HepG2 (cell line): ENCODE results near the gene RABL6. TPM values are rescaled to one million over a fixed set of nuclear protein-coding genes. Genes with fewer than 3 reads are reported as not detected.

Source experiments
- CENPX ChIP-seq: sonication (generic); formaldehyde crosslinking; IDR thresholded peaks from 2 replicates; pipeline ENCODE4 v1.9.0; 2021; ENCODE audit warnings: mild to moderate bottlenecking, missing genetic modification reagents, moderate library complexity
- CREM ChIP-seq, 2 experiments: sonication (generic) in 1 of 2; formaldehyde crosslinking in 1 of 2; IDR thresholded peaks; 2 replicates each; pipeline versions ENCODE4 v1.4.0 to v1.6.1; 2016 to 2020; ENCODE audit warnings: antibody characterized with exemption in 1 of 2, mild to moderate bottlenecking in 1 of 2, missing genetic modification reagents in 1 of 2
- EEA1 ChIP-seq: sonication (generic); formaldehyde crosslinking; IDR thresholded peaks from 2 replicates; pipeline ENCODE4 v1.5.1; 2020; ENCODE audit warnings: mild to moderate bottlenecking, missing genetic modification reagents, borderline replicate concordance
- HNRNPLL ChIP-seq: fragments of 200-400 bp; formaldehyde crosslinking; IDR thresholded peaks from 2 replicates; pipeline ENCODE4 v1.6.1; 2017; ENCODE audit warnings: mild to moderate bottlenecking, low read depth, low read length; ENCODE audit not compliant: poor library complexity, severe bottlenecking
- HOXD1 ChIP-seq: sonication (generic); formaldehyde crosslinking; IDR thresholded peaks from 2 replicates; pipeline ENCODE4 v1.5.0; 2020; ENCODE audit warnings: missing genetic modification reagents
- KDM6A ChIP-seq: IDR thresholded peaks from 2 replicates; pipeline ENCODE4 v1.6.1; 2016; ENCODE audit warnings: low read depth
- MED13 ChIP-seq: sonication (generic); formaldehyde crosslinking; IDR thresholded peaks from 2 replicates; pipeline ENCODE4 v1.5.0; 2020; ENCODE audit warnings: missing genetic modification reagents
- MIER2 ChIP-seq: IDR thresholded peaks from 2 replicates; pipeline ENCODE4 v1.6.1; 2016; ENCODE audit warnings: missing biosample characterization, missing genetic modification reagents
- ZNF441 ChIP-seq: sonication (generic); formaldehyde crosslinking; IDR thresholded peaks from 2 replicates; pipeline ENCODE4 v1.7.0; 2021; ENCODE audit warnings: missing genetic modification reagents, borderline replicate concordance
- ZNF501 ChIP-seq: sonication (generic); formaldehyde crosslinking; IDR thresholded peaks from 2 replicates; pipeline ENCODE4 v1.5.1; 2020; ENCODE audit warnings: mild to moderate bottlenecking, moderate library complexity, missing genetic modification reagents
- ZNF589 ChIP-seq: sonication (generic); formaldehyde crosslinking; conservative IDR thresholded peaks from 2 replicates; pipeline ENCODE4 v1.8.0; 2022; ENCODE audit warnings: mild to moderate bottlenecking, moderate library complexity, missing genetic modification reagents
- polyA plus RNA-seq, 8 experiments: library from polyadenylated mRNA; depleted of rRNA in 3 of 8; stranded (reverse) in 7 of 8; unstranded in 1 of 8; fragments of >200 nt; fragmentation: Illumina TruSeq in 4 of 8; extraction: Trizol in 4 of 8; gene quantifications; 2 replicates each; pipeline versions ENCODE4 v1.2.1 to v1.2.3, GENCODE V29; 2011 to 2016; ENCODE audit warnings: low read depth in 4 of 8, missing spikeins in 1 of 8, mixed read lengths in 1 of 8; ENCODE audit not compliant: insufficient read depth in 1 of 8
- total RNA-seq, 5 experiments: library from RNA; depleted of rRNA; stranded (reverse); fragments of >200 nt; fragmentation: Illumina TruSeq; extraction: Trizol; gene quantifications; 2 replicates each; pipeline ENCODE4 v1.2.3, GENCODE V29; 2016; ENCODE audit warnings: low read depth in 1 of 5
- TF ChIP-seq, protein P1 (sequence below): sonication (generic); formaldehyde crosslinking; IDR thresholded peaks from 2 replicates; pipeline ENCODE4 v1.4.0; 2020; ENCODE audit warnings: missing genetic modification reagents
- TF ChIP-seq, protein P2 (sequence below): sonication (generic); formaldehyde crosslinking; IDR thresholded peaks from 2 replicates; pipeline ENCODE4 v1.4.0; 2020; ENCODE audit warnings: missing genetic modification reagents
- TF ChIP-seq, protein P3 (sequence below): fragments of 450-650 bp; IDR thresholded peaks from 2 replicates; pipeline ENCODE4 v1.6.1; 2016
- TF ChIP-seq, protein P4 (sequence below): sonication (generic); formaldehyde crosslinking; IDR thresholded peaks from 2 replicates; pipeline ENCODE4 v1.8.1; 2023; ENCODE audit warnings: mild to moderate bottlenecking, missing genetic modification reagents
- TF ChIP-seq, protein P5 (sequence below): sonication (generic); formaldehyde crosslinking; IDR thresholded peaks from 2 replicates; pipeline ENCODE4 v1.8.1; 2023; ENCODE audit warnings: mild to moderate bottlenecking, missing genetic modification reagents, borderline replicate concordance

Gene RABL6
- total and polyA plus RNA-seq, 2 of the 13 experiments (the other 11 are each of a cell fraction or from before 2014, with no cell fraction given): 81.5 to 125 TPM

DNA sequence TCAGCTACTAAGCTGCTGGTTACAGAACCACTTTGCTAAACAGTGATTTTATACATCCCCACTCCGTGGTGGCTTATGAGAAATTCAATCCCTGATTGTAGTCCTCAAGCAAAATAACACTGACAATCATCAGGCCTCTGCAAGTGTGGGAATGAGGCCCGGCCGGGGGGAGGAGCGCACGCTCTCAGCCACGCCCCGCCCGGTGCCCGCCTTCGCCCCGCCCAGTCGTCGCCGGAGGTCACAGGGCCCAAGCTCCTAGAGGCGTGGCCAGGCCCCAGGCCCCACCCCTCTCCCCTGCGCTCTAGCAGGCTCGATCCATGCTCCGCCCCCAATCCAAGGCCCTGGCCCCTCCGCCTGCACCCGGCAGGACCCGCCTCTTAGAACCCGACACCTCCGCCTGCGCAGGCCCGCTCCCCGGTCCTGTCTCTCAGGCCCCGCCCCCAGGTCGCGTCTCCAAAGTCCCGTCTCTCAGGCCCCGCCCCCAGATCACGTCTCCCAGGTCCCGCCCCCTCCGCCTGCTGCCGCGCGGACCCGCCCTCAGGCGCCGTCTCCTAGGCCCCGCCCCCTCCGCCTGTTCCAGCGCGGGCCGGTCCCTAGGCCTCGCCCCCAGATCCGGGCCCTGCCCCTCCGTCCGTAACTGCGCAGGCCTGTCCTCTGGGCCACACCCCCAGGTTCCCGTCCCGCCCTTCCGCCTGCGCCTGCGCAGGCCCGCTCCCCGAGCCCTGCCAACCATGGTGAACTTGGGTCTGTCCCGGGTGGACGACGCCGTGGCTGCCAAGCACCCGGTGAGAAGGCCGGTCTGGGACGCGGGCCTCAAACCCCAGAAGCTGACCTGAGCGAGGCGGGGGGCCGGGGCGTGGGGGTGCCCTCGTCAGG, 16.9 kb upstream of the RABL6 start, which contains the start of gene TMEM141 (continued):
- TF ChIP-seq, protein P1, sequence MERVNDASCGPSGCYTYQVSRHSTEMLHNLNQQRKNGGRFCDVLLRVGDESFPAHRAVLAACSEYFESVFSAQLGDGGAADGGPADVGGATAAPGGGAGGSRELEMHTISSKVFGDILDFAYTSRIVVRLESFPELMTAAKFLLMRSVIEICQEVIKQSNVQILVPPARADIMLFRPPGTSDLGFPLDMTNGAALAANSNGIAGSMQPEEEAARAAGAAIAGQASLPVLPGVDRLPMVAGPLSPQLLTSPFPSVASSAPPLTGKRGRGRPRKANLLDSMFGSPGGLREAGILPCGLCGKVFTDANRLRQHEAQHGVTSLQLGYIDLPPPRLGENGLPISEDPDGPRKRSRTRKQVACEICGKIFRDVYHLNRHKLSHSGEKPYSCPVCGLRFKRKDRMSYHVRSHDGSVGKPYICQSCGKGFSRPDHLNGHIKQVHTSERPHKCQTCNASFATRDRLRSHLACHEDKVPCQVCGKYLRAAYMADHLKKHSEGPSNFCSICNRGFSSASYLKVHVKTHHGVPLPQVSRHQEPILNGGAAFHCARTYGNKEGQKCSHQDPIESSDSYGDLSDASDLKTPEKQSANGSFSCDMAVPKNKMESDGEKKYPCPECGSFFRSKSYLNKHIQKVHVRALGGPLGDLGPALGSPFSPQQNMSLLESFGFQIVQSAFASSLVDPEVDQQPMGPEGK (CRISPR knock-in tag): peak; percentile 40; the same call in 1 of the 2 replicates
- TF ChIP-seq HNRNPLL (peak; percentile 72), ZNF501 (CRISPR knock-in tag) (peak; percentile 51; the same call in 1 of the 2 replicates), MED13 (CRISPR knock-in tag) (peak; percentile 34; the same call in 1 of the 2 replicates), HOXD1 (CRISPR knock-in tag) (peak; percentile 72; the same call in 1 of the 2 replicates), KDM6A (0 out of 2 replicates have a peak, but pooled peaks have one; percentile 17), CENPX (CRISPR knock-in tag) (no peak), CREM (IDR thresholded peaks at IDR 0.05) (no peak), CREM (CRISPR knock-in tag; IDR thresholded peaks at IDR 0.05) (no peak), ZNF441 (CRISPR knock-in tag) (peak; percentile 24; the same call in 1 of the 2 replicates), MIER2 (peak; percentile 9; the same call in 1 of the 2 replicates), EEA1 (0 out of 2 replicates have a peak, but pooled peaks have one; percentile 75), ZNF589 (CRISPR knock-in tag) (peak; percentile 5; the same call in 1 of the 2 replicates)
- TF ChIP-seq, protein P2, sequence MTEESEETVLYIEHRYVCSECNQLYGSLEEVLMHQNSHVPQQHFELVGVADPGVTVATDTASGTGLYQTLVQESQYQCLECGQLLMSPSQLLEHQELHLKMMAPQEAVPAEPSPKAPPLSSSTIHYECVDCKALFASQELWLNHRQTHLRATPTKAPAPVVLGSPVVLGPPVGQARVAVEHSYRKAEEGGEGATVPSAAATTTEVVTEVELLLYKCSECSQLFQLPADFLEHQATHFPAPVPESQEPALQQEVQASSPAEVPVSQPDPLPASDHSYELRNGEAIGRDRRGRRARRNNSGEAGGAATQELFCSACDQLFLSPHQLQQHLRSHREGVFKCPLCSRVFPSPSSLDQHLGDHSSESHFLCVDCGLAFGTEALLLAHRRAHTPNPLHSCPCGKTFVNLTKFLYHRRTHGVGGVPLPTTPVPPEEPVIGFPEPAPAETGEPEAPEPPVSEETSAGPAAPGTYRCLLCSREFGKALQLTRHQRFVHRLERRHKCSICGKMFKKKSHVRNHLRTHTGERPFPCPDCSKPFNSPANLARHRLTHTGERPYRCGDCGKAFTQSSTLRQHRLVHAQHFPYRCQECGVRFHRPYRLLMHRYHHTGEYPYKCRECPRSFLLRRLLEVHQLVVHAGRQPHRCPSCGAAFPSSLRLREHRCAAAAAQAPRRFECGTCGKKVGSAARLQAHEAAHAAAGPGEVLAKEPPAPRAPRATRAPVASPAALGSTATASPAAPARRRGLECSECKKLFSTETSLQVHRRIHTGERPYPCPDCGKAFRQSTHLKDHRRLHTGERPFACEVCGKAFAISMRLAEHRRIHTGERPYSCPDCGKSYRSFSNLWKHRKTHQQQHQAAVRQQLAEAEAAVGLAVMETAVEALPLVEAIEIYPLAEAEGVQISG (CRISPR knock-in tag): peak; percentile 49; the same call in 1 of the 2 replicates
- TF ChIP-seq, protein P3, sequence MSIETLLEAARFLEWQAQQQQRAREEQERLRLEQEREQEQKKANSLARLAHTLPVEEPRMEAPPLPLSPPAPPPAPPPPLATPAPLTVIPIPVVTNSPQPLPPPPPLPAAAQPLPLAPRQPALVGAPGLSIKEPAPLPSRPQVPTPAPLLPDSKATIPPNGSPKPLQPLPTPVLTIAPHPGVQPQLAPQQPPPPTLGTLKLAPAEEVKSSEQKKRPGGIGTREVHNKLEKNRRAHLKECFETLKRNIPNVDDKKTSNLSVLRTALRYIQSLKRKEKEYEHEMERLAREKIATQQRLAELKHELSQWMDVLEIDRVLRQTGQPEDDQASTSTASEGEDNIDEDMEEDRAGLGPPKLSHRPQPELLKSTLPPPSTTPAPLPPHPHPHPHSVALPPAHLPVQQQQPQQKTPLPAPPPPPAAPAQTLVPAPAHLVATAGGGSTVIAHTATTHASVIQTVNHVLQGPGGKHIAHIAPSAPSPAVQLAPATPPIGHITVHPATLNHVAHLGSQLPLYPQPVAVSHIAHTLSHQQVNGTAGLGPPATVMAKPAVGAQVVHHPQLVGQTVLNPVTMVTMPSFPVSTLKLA: peak; percentile 39
- TF ChIP-seq, protein P4, sequence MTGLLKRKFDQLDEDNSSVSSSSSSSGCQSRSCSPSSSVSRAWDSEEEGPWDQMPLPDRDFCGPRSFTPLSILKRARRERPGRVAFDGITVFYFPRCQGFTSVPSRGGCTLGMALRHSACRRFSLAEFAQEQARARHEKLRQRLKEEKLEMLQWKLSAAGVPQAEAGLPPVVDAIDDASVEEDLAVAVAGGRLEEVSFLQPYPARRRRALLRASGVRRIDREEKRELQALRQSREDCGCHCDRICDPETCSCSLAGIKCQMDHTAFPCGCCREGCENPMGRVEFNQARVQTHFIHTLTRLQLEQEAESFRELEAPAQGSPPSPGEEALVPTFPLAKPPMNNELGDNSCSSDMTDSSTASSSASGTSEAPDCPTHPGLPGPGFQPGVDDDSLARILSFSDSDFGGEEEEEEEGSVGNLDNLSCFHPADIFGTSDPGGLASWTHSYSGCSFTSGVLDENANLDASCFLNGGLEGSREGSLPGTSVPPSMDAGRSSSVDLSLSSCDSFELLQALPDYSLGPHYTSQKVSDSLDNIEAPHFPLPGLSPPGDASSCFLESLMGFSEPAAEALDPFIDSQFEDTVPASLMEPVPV (CRISPR knock-in tag): peak; percentile 73; the same call in 1 of the 2 replicates
- TF ChIP-seq, protein P5, sequence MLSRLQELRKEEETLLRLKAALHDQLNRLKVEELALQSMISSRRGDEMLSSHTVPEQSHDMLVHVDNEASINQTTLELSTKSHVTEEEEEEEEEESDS (CRISPR knock-in tag): no peak
